Activated T-cell treated with anti-CD3 and anti-CD28 coated beads for 4 hours (primary cell): ENCODE data around the gene APOC3.

ENCODE experiments used
- DNase-seq: peaks from one replicate; pipeline ENCODE4 v3.0.0-alpha.2; 2020

The APOC3 gene

GRCh38 chr11:116879800-116880625 lies 50.3 kb downstream of the APOC3 start:
- DNase-seq: no peak

GRCh38 chr11:116881143-116881542 lies 51.4 kb downstream of the APOC3 start:
- no peak for DNase-seq

DNA sequence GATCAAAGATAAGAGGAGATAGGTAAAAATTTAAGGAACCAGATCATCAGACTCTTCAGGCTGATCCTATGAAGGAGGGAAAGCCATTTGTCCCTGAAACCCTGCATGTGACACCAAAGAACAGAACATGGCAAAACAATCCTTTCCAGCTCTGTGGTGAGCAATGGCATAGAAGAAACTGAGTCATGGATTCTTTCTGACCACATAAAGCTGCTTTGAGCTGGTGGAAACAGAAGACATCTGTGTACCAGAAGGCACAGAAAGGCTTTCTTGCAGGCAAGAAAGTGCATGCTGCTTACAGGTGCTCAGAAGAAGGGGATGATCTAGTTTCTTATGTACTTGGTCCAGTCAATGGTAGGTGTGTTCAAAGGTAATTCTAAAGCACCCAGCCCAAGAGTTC lies 52.7 kb downstream of the APOC3 start:
- DNase-seq: no peak
